NT2/D1 (cell line): Measurements from ENCODE around the gene ELANE.

Source experiments
- SUZ12 ChIP-seq: IDR thresholded peaks from 2 replicates; pipeline ENCODE4 v1.6.1; 2011; ENCODE audit not compliant: insufficient read length, insufficient read depth; ENCODE audit errors: extremely low read depth
- ZNF274 ChIP-seq: IDR thresholded peaks from 2 replicates; pipeline ENCODE4 v1.6.1; 2011; ENCODE audit warnings: mild to moderate bottlenecking, low read depth, low read length

DNA sequence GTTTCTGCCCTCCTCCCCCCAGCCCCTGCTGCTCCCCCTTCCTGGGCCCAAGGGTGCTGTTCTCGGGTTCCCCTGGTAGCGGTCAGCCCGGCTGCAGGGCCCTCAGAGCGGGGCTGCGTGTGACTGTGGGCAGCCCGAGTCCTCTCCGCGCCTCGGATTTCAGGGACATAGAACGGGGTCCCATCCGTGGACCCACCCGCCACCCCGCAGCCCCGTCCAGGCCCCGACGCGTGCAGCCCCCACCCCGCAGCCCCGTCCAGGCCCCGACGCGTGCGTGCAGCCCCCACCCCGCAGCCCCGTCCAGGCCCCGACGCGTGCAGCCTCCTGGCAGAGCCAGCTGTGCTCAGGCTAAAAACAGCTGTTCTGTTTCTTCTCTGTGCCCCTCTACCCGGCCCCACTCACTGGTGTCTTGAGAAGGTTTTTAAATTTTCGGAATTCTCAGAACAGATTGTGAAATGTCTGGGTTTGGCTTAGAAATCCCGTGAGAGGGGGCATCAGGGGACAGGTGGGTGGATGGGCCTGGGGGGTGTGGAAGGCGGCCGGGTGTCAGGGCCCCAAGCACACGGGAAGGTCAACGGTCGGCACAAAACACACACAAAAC lies 16.8 kb upstream of the ELANE start:
- TF ChIP-seq ZNF274, result no peak
- TF ChIP-seq SUZ12, result no peak
